ENCODE measurements around the gene WDR81. TPM values are rescaled to one million over a fixed set of nuclear protein-coding genes. Genes with fewer than 3 reads are reported as not detected.

Gene WDR81
- total and polyA plus RNA-seq, 2 donors (not counting 3 experiments of a cell fraction or from before 2014, with no cell fraction given), result 10.4 to 17.3 TPM

DNA sequence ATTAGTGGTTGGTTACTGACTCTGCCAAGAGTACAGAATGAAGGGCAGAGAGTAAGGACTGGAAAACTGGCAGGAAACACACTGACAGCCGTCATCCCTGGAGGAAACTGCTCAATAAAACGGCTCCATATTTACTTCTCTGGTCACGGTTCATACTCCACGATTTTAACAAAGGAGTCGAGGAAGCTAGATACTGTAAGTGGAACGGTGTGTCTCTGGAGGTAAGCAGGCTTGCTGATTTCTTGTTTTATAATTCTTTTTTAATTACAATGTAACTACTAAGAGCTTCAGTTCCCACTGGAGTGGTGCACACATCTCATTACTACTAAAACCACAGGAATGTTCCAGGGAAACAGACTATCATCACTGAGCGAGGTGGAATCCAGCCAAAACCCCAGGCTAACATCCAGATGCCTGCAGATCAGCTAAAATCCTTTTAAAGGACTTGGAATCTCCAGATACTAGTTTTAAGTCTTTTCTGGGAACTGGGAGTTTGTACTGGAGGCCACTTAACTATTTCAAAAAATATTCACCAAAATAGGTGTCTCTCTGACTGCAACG is 55.1 kb downstream of the WDR81 start:
- dilution Hi-C loops (cut with MboI; ENCODE audit: extremely low pct_ligation_motif_present, low sequenced_read_pairs), result no loop called here
- BruUV-seq (replicated peaks), result no TSS peak
- peak overlapping the region; percentile 87 for H3K27ac ChIP-seq (ENCODE audit: insufficient read depth, low read depth, low read length)
- DNase-seq (ENCODE audit: low read depth, low spot score), result peak; percentile 76
- intact Hi-C loops (cut with micrococcal nuclease), result no loop called here
- H3K4me2 ChIP-seq (ENCODE audit: insufficient read depth, low read length), result peak overlapping the region; percentile 25
- H4K20me1 ChIP-seq (replicated peaks; ENCODE audit: control insufficient read depth, extremely low read depth, insufficient read depth, low read length), result no peaks in the 10 kb centered on the region
- no peak overlapping the region for H2AFZ ChIP-seq (ENCODE audit: low read depth, low read length)
- H3K4me1 ChIP-seq (ENCODE audit: control insufficient read depth, extremely low read depth, insufficient read depth, low read length), result peaks cover 8% of the 10 kb centered on the region
- H3K9ac ChIP-seq (replicated peaks; ENCODE audit: extremely low read depth, insufficient read depth, low read length), result peak overlapping the region; percentile 46
- no peaks in the 10 kb centered on the region for H3K9me3 ChIP-seq (replicated peaks; ENCODE audit: control insufficient read depth, insufficient read depth, low read length)
- TF ChIP-seq, protein P1, sequence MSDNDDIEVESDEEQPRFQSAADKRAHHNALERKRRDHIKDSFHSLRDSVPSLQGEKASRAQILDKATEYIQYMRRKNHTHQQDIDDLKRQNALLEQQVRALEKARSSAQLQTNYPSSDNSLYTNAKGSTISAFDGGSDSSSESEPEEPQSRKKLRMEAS (IDR thresholded peaks at IDR 0.05; ENCODE audit: insufficient read depth, insufficient read length), result no peak
- no peak for TF ChIP-seq POLR2A (IDR thresholded peaks at IDR 0.05; ENCODE audit: low read depth, low read length)
- no peak for TF ChIP-seq FOS (IDR thresholded peaks at IDR 0.05; ENCODE audit: borderline replicate concordance, insufficient read depth, low read length)
- no peak for TF ChIP-seq MYC (IDR thresholded peaks at IDR 0.05; ENCODE audit: low read depth, low read length)
- TF ChIP-seq, protein P2, sequence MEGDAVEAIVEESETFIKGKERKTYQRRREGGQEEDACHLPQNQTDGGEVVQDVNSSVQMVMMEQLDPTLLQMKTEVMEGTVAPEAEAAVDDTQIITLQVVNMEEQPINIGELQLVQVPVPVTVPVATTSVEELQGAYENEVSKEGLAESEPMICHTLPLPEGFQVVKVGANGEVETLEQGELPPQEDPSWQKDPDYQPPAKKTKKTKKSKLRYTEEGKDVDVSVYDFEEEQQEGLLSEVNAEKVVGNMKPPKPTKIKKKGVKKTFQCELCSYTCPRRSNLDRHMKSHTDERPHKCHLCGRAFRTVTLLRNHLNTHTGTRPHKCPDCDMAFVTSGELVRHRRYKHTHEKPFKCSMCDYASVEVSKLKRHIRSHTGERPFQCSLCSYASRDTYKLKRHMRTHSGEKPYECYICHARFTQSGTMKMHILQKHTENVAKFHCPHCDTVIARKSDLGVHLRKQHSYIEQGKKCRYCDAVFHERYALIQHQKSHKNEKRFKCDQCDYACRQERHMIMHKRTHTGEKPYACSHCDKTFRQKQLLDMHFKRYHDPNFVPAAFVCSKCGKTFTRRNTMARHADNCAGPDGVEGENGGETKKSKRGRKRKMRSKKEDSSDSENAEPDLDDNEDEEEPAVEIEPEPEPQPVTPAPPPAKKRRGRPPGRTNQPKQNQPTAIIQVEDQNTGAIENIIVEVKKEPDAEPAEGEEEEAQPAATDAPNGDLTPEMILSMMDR (IDR thresholded peaks at IDR 0.05; ENCODE audit: extremely low read depth in 1 of 2, insufficient read depth in 1 of 2, low read depth in 1 of 2, low read length in 2 of 2), result no peak
- peak; percentile 45 for TF ChIP-seq POLR2AphosphoS5 (IDR thresholded peaks at IDR 0.05; ENCODE audit: insufficient read depth, low read depth, low read length)
- TF ChIP-seq EZH2 (IDR thresholded peaks at IDR 0.05; ENCODE audit: borderline replicate concordance, low read depth, low read length, severe bottlenecking), result no peak
- ChIA-PET POLR2A (interaction anchor here (0.5 to 1.3 kb wide), 2 partner anchors 57 to 64 kb away, joined by 3 to 4 read pairs; no protein-coding TSS in a partner anchor), CTCF (interaction anchor here (0.9 to 2.7 kb wide), 10 partner anchors 10 to 111 kb away, joined by 3 to 10 read pairs (median 5); partner anchors contain the start of gene WDR81)
- no peak overlapping the region for H3K4me3 ChIP-seq (replicated peaks in 1 of 3; ENCODE audit: insufficient read depth in 1 of 3, low read depth in 1 of 3, low read length in 3 of 3)
- H3K9me1 ChIP-seq (replicated peaks; ENCODE audit: control insufficient read depth, extremely low read depth, insufficient read depth, low read length), result no peaks in the 10 kb centered on the region
- no peaks in the 10 kb centered on the region for H3K79me2 ChIP-seq (ENCODE audit: control insufficient read depth, insufficient read depth, low read length)
- no peaks in the 10 kb centered on the region for H3K27me3 ChIP-seq (ENCODE audit: control insufficient read depth in 2 of 2, insufficient read depth in 2 of 2, low read length in 2 of 2)
- H3K36me3 ChIP-seq (ENCODE audit: control insufficient read depth in 2 of 2, extremely low read depth in 1 of 2, insufficient read depth in 2 of 2, low read length in 2 of 2), result peaks cover 0 to 2% of the 10 kb centered on the region in 2 experiments
- FAIRE-seq, result peak; percentile 91

Data from endothelial cell of umbilical vein (primary cell).